Stomach (tissue), 4 donors: Measurements from ENCODE around the gene AOC2.

Source experiments
- EP300 ChIP-seq: sonication (generic); formaldehyde crosslinking; IDR thresholded peaks from one replicate; pipeline ENCODE4 v1.6.1; 2017; ENCODE audit warnings: antibody characterized with exemption
- POLR2A ChIP-seq, 4 donors: fragments of 450-650 bp; IDR thresholded peaks; one replicate each; pipeline ENCODE4 v1.6.1; 2016; ENCODE audit warnings: antibody characterized with exemption in 4 of 4, control low read depth in 2 of 4, mild to moderate bottlenecking in 1 of 4, moderate library complexity in 1 of 4
- POLR2AphosphoS5 ChIP-seq, 3 donors: sonication (generic); formaldehyde crosslinking; IDR thresholded peaks; one replicate each; pipeline ENCODE4 v1.6.1; 2016; ENCODE audit warnings: antibody characterized with exemption in 3 of 3

DNA sequence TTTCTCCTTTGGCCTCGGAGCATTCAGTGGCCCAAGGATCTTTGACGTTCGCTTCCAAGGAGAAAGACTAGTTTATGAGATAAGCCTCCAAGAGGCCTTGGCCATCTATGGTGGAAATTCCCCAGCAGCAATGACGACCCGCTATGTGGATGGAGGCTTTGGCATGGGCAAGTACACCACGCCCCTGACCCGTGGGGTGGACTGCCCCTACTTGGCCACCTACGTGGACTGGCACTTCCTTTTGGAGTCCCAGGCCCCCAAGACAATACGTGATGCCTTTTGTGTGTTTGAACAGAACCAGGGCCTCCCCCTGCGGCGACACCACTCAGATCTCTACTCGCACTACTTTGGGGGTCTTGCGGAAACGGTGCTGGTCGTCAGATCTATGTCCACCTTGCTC is 8.0 kb downstream of the AOC2 start:
- TF ChIP-seq EP300 = no peak
- no peak for TF ChIP-seq POLR2AphosphoS5 (IDR thresholded peaks at IDR 0.05)
- no peak for TF ChIP-seq POLR2A (IDR thresholded peaks at IDR 0.05)
